Coronary artery (tissue), 2 donors: ENCODE results near the gene APCDD1.

Experiments used
- DNase-seq: peaks from one replicate; pipeline ENCODE4 v3.0.0-alpha.2; 2017; ENCODE audit warnings: low spot score
- H3K27ac ChIP-seq, 2 donors: fragments of 200-600 bp; sonication (generic); one replicate each; pipeline ENCODE4 v1.5.1; 2016 to 2019
- H3K4me3 ChIP-seq: fragments of 200-600 bp; sonication (generic); 2 replicates; pipeline ENCODE4 v1.5.1; 2016; ENCODE audit warnings: mild to moderate bottlenecking, moderate library complexity
- CTCF ChIP-seq: fragments of 200-600 bp; sonication (generic); IDR thresholded peaks from one replicate; pipeline ENCODE4 v1.5.1; 2019; ENCODE audit warnings: antibody characterized with exemption

APCDD1 gene

GRCh38 chr18:10516078-10516477 is 61.6 kb downstream of the APCDD1 start:
- TF ChIP-seq CTCF: no peak
- no peak for DNase-seq
- Histone ChIP-seq H3K27ac (peak overlapping the region; percentile 58 to 85), H3K4me3 (no peak overlapping the region)

- peak overlapping the region; percentile 71 to 85 for H3K27ac ChIP-seq
- H3K4me3 ChIP-seq: peak overlapping the region; percentile 40
- DNase-seq: no peak
- TF ChIP-seq CTCF: no peak
These were observed 64.3 kb downstream of the APCDD1 start for GRCh38 chr18:10518595-10519255.

- Histone ChIP-seq H3K4me3 (peak overlapping the region; percentile 1), H3K27ac (peak overlapping the region; percentile 24 to 85)
- no peak for TF ChIP-seq CTCF
- DNase-seq: no peak
These were observed 64.9 kb downstream of the APCDD1 start for GRCh38 chr18:10519366-10519765.

- TF ChIP-seq CTCF: peak; percentile 60
- no peak overlapping the region for H3K4me3 ChIP-seq
- DNase-seq: peak; percentile 86
- no peak overlapping the region for H3K27ac ChIP-seq
These were observed 65.8 kb downstream of the APCDD1 start for GRCh38 chr18:10519999-10520935.

- Histone ChIP-seq H3K27ac (no peak overlapping the region), H3K4me3 (no peak overlapping the region)
- TF ChIP-seq CTCF: no peak
- no peak for DNase-seq
These were observed 67.1 kb downstream of the APCDD1 start for GRCh38 chr18:10521566-10521965.

GRCh38 chr18:10522574-10522973 is 68.1 kb downstream of the APCDD1 start:
- no peak overlapping the region for H3K4me3 ChIP-seq
- DNase-seq: no peak
- no peak overlapping the region for H3K27ac ChIP-seq
- no peak for TF ChIP-seq CTCF
